ENCODE data around the gene ADAMTS9. TPM values are rescaled to one million over a fixed set of nuclear protein-coding genes. Genes with fewer than 3 reads are reported as not detected.

Gene ADAMTS9
- total RNA-seq, 1 donor from 2014 or later = 11.7 TPM

GRCh38 chr3:64475037-64475436 is 212.8 kb downstream of the ADAMTS9 start:
- Histone ChIP-seq H3K27me3 (ENCODE audit: low read depth) (no peaks in the 10 kb centered on the region), H3K4me1 (no peaks in the 10 kb centered on the region), H3K27ac (no peak overlapping the region), H3K9me3 (no peaks in the 10 kb centered on the region), H3K36me3 (no peaks in the 10 kb centered on the region), H3K4me3 (no peak overlapping the region)
- ATAC-seq (no peak), DNase-seq (no peak)
- intact Hi-C loops (cut with DNase I) = no loop called here
- TF ChIP-seq CTCF (IDR thresholded peaks at IDR 0.05) = no peak

- H3K4me1 ChIP-seq = no peaks in the 10 kb centered on the region
- DNase-seq = no peak
- no peak overlapping the region for H3K27ac ChIP-seq
- ATAC-seq = no peak
- H3K36me3 ChIP-seq = no peaks in the 10 kb centered on the region
- intact Hi-C loops (cut with DNase I) = no loop called here
- TF ChIP-seq CTCF (IDR thresholded peaks at IDR 0.05) = no peak
- no peaks in the 10 kb centered on the region for H3K9me3 ChIP-seq
- no peaks in the 10 kb centered on the region for H3K27me3 ChIP-seq (ENCODE audit: low read depth)
- H3K4me3 ChIP-seq = no peak overlapping the region
Measured at GRCh38 chr3:64473466-64473865, 214.3 kb downstream of the ADAMTS9 start.

GRCh38 chr3:64470436-64470835 is 217.4 kb downstream of the ADAMTS9 start:
- TF ChIP-seq CTCF (IDR thresholded peaks at IDR 0.05) = no peak
- Histone ChIP-seq H3K9me3 (no peaks in the 10 kb centered on the region), H3K36me3 (no peaks in the 10 kb centered on the region), H3K27ac (no peak overlapping the region), H3K4me1 (peaks cover 5% of the 10 kb centered on the region), H3K4me3 (no peak overlapping the region), H3K27me3 (ENCODE audit: low read depth) (no peaks in the 10 kb centered on the region)
- no peak for DNase-seq
- intact Hi-C loops (cut with DNase I) = no loop called here
- ATAC-seq = no peak

GRCh38 chr3:64467255-64467944 is 220.4 kb downstream of the ADAMTS9 start:
- TF ChIP-seq CTCF (IDR thresholded peaks at IDR 0.05) = no peak
- DNase-seq (no peak), ATAC-seq (no peak)
- no peaks in the 10 kb centered on the region for H3K27me3 ChIP-seq (ENCODE audit: low read depth)
- no peaks in the 10 kb centered on the region for H3K36me3 ChIP-seq
- intact Hi-C loops (cut with DNase I) = no loop called here
- H3K9me3 ChIP-seq = no peaks in the 10 kb centered on the region
- H3K27ac ChIP-seq = no peak overlapping the region
- peaks cover 9% of the 10 kb centered on the region for H3K4me1 ChIP-seq
- no peak overlapping the region for H3K4me3 ChIP-seq

All from lower lobe of right lung (tissue), 2 donors.